OCI-LY7 (cell line): ENCODE data around the gene HSPB3. TPM values are rescaled to one million over a fixed set of nuclear protein-coding genes. Genes with fewer than 3 reads are reported as not detected.

Source experiments
- BruUV-seq: library from RNA; stranded (reverse); fragments of 400-500 nt; replicated peaks from 2 replicates; lab custom pipeline; 2021; lab: Mats Ljungman, UMichigan
- CTCF ChIA-PET: fragments of 300-600 bp; sonication (Branson Sonifier 250); formaldehyde crosslinking; loops from one replicate; lab custom pipeline; 2022; ENCODE audit warnings: antibody characterized with exemption; ENCODE audit not compliant: unreplicated experiment; lab: Charles Lee
- POLR2A ChIA-PET: fragments of 300-600 bp; sonication (Branson Sonifier 250); formaldehyde crosslinking; loops from one replicate; lab custom pipeline; 2022; ENCODE audit warnings: antibody characterized with exemption; lab: Charles Lee
- DNase-seq: peaks from one replicate; pipeline ENCODE4 v3.0.0-alpha.2; 2015; ENCODE audit warnings: low spot score
- H2AFZ ChIP-seq: fragments of 200-600 bp; sonication (generic), shearing (Covaris generic); 2 replicates; pipeline ENCODE4 v1.6.1; 2014; ENCODE audit warnings: mild to moderate bottlenecking, antibody characterized with exemption, low read length, moderate library complexity
- H3K27ac ChIP-seq: fragments of 200-600 bp; sonication (generic); 2 replicates; pipeline ENCODE4 v1.5.1; 2014; ENCODE audit warnings: mixed run types, low read depth, mild to moderate bottlenecking, moderate library complexity, low read length, inconsistent platforms; ENCODE audit not compliant: poor library complexity, severe bottlenecking
- H3K36me3 ChIP-seq: fragments of 200-600 bp; sonication (generic); 2 replicates; pipeline ENCODE4 v1.6.1; 2014; ENCODE audit warnings: mild to moderate bottlenecking, antibody characterized with exemption, low read length, moderate library complexity, mixed read lengths; ENCODE audit not compliant: insufficient read depth
- H3K4me1 ChIP-seq: fragments of 200-600 bp; sonication (generic); 2 replicates; pipeline ENCODE4 v1.5.1; 2014; ENCODE audit warnings: mild to moderate bottlenecking, low read length; ENCODE audit not compliant: insufficient read depth, poor library complexity, severe bottlenecking
- H3K4me2 ChIP-seq: fragments of 200-600 bp; sonication (generic); 2 replicates; pipeline ENCODE4 v1.6.1; 2014; ENCODE audit warnings: mild to moderate bottlenecking, low read length
- H3K4me3 ChIP-seq: fragments of 200-600 bp; sonication (generic); 2 replicates; pipeline ENCODE4 v1.5.1; 2014; ENCODE audit warnings: mild to moderate bottlenecking, low read depth, low read length; ENCODE audit not compliant: poor library complexity, severe bottlenecking
- H3K79me2 ChIP-seq: fragments of 200-600 bp; sonication (generic); 2 replicates; pipeline ENCODE4 v1.6.1; 2016; ENCODE audit warnings: low read depth, mild to moderate bottlenecking, low read length, moderate library complexity, mixed read lengths; ENCODE audit not compliant: insufficient read depth
- H3K9me2 ChIP-seq: fragments of 200-600 bp; sonication (generic); 2 replicates; pipeline ENCODE4 v1.6.1; 2016; ENCODE audit warnings: mild to moderate bottlenecking, low read length, mixed read lengths; ENCODE audit not compliant: insufficient read depth
- H3K9me3 ChIP-seq: fragments of 200-600 bp; sonication (generic); 2 replicates; pipeline ENCODE4 v1.6.1; 2014; ENCODE audit warnings: mild to moderate bottlenecking, mixed run types, low read length, mixed read lengths
- H4K20me1 ChIP-seq: fragments of 200-600 bp; sonication (generic); 2 replicates; pipeline ENCODE4 v1.6.1; 2014; ENCODE audit warnings: mild to moderate bottlenecking, antibody characterized with exemption, low read length, moderate library complexity, mixed read lengths; ENCODE audit not compliant: insufficient read depth
- EZH2phosphoT487 ChIP-seq: fragments of 200-600 bp; sonication (generic); IDR thresholded peaks from 2 replicates; pipeline ENCODE4 v1.6.1; 2018; ENCODE audit warnings: low read depth, borderline replicate concordance, mild to moderate bottlenecking, mixed run types, antibody characterized with exemption, low read length, moderate library complexity, mixed read lengths
- intact Hi-C: fragments of 100-400 bp; cut with micrococcal nuclease; formaldehyde crosslinking; loops from one replicate; pipeline ENCODE4 v1.10.0; 2022; ENCODE audit not compliant: unreplicated experiment
- total RNA-seq, 2 experiments: library from RNA; depleted of rRNA in 1 of 2; stranded (reverse); fragments of >200 nt in 1 of 2; shearing (Covaris generic) in 1 of 2; gene quantifications; 2 replicates each; pipeline ENCODE4 v1.2.3, GENCODE V29; 2014 to 2022
- TF ChIP-seq, protein P1 (sequence below): fragments of 200-600 bp; sonication (generic); conservative IDR thresholded peaks from 2 replicates; pipeline ENCODE4 v1.5.1; 2014; ENCODE audit warnings: mild to moderate bottlenecking, antibody characterized with exemption, low read length, moderate library complexity, mixed read lengths

The HSPB3 gene
- total RNA-seq, 2 experiments from 2014 or later: not detected

DNA sequence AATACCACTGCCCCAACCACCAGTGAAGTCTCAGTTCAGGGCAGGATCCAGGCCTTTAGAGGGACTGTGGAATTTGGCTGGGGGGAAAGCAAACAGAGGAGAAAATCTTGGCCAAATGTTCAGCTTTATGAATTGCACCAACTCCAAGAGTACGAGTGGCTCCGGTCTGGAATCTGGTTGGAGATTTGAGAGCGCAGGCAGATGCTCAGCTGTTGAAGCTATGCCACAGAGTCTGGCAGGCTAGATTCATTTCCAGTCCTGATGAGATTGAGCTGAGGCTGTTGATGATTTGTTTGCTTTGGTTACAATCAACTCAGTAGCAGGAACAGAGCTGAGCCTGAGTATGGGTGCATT, 9.1 kb upstream of the HSPB3 start:
- H3K79me2 ChIP-seq: no peaks in the 10 kb centered on the region
- BruUV-seq: no TSS peak
- TF ChIP-seq EZH2phosphoT487: no peak
- TF ChIP-seq, protein P1, sequence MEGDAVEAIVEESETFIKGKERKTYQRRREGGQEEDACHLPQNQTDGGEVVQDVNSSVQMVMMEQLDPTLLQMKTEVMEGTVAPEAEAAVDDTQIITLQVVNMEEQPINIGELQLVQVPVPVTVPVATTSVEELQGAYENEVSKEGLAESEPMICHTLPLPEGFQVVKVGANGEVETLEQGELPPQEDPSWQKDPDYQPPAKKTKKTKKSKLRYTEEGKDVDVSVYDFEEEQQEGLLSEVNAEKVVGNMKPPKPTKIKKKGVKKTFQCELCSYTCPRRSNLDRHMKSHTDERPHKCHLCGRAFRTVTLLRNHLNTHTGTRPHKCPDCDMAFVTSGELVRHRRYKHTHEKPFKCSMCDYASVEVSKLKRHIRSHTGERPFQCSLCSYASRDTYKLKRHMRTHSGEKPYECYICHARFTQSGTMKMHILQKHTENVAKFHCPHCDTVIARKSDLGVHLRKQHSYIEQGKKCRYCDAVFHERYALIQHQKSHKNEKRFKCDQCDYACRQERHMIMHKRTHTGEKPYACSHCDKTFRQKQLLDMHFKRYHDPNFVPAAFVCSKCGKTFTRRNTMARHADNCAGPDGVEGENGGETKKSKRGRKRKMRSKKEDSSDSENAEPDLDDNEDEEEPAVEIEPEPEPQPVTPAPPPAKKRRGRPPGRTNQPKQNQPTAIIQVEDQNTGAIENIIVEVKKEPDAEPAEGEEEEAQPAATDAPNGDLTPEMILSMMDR: no peak
- H3K4me1 ChIP-seq: peaks cover 3% of the 10 kb centered on the region
- no peaks in the 10 kb centered on the region for H4K20me1 ChIP-seq
- DNase-seq: no peak
- no peaks in the 10 kb centered on the region for H3K9me2 ChIP-seq
- H3K4me2 ChIP-seq: no peak overlapping the region
- H3K4me3 ChIP-seq: no peak overlapping the region
- no peak overlapping the region for H3K27ac ChIP-seq
- no peak overlapping the region for H2AFZ ChIP-seq
- H3K36me3 ChIP-seq: no peaks in the 10 kb centered on the region
- POLR2A ChIA-PET: interaction anchor here (0.9 kb wide), 1 partner anchor 135 kb away, joined by 3 read pairs; no protein-coding TSS in a partner anchor
- H3K9me3 ChIP-seq: no peaks in the 10 kb centered on the region
- intact Hi-C loops: no loop called here
- CTCF ChIA-PET: no interaction called here

DNA sequence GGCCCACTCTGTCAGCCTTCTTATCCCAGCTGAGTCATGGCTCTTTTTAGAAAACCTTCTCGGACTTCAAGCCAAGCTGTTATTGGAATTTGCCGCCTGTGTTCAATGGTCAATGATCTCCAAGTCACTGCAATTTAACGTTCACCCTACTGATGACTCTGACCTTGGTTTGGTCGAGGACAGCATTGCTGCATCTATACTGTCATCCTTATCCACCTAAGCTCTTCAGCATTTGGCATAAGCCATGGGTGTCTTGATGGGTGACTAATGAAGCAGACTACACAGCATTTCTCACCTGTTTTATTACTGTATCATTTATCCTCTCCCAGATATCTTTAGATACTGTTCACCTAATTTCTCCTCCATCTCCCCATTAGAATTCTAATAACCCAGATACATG, 5.6 kb upstream of the HSPB3 start:
- H3K4me3 ChIP-seq: no peak overlapping the region
- H3K79me2 ChIP-seq: no peaks in the 10 kb centered on the region
- no peaks in the 10 kb centered on the region for H3K36me3 ChIP-seq
- ChIA-PET POLR2A (interaction anchor here (1.3 to 1.4 kb wide), 2 partner anchors 9 to 14 kb away, joined by 3 to 4 read pairs; no protein-coding TSS in a partner anchor), CTCF (no interaction called here)
- TF ChIP-seq, protein P1: no peak
- no peak for TF ChIP-seq EZH2phosphoT487
- no peaks in the 10 kb centered on the region for H3K4me1 ChIP-seq
- no peak overlapping the region for H2AFZ ChIP-seq
- no peak overlapping the region for H3K27ac ChIP-seq
- no TSS peak for BruUV-seq
- no peaks in the 10 kb centered on the region for H3K9me3 ChIP-seq
- intact Hi-C loops: no loop called here
- no peak for DNase-seq
- no peaks in the 10 kb centered on the region for H4K20me1 ChIP-seq
- H3K9me2 ChIP-seq: no peaks in the 10 kb centered on the region
- no peak overlapping the region for H3K4me2 ChIP-seq

DNA sequence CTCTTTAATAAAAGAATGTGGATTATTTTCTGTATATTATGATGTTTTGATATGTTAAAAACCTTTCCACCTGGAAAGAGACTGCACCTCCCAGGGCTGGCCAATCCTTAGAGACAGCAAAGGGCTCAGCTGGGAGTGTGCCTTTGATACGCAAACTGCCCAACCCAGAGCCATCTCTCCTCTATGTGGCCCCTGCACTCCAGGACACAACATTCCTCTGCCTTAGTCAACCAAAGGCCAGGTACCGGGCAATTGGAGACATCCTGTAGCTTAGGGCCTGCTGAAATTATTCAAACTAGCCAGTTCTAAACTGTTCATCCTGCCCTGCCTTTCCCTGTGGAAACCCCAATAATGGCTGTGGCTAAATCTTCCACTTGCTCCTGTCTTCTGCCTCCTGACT, 5.0 kb upstream of the HSPB3 start:
- Histone ChIP-seq H3K4me2 (no peak overlapping the region), H3K36me3 (no peaks in the 10 kb centered on the region), H3K9me3 (no peaks in the 10 kb centered on the region), H3K4me3 (no peak overlapping the region), H4K20me1 (no peaks in the 10 kb centered on the region), H2AFZ (no peak overlapping the region), H3K9me2 (no peaks in the 10 kb centered on the region), H3K27ac (no peak overlapping the region), H3K4me1 (no peaks in the 10 kb centered on the region), H3K79me2 (no peaks in the 10 kb centered on the region)
- DNase-seq: no peak
- ChIA-PET POLR2A (interaction anchor here (0.5 kb wide), 1 partner anchor 894 kb away, joined by 5 read pairs; no protein-coding TSS in a partner anchor), CTCF (no interaction called here)
- TF ChIP-seq EZH2phosphoT487: no peak
- TF ChIP-seq, protein P1: no peak
- intact Hi-C loops: no loop called here
- no TSS peak for BruUV-seq
